Kidney (tissue), 14 donors: ENCODE results near the gene NDUFS6. TPM values are rescaled to one million over a fixed set of nuclear protein-coding genes. Genes with fewer than 3 reads are reported as not detected.

Experiments used
- DNase-seq, 5 donors: peaks; one replicate each; pipeline ENCODE4 v3.0.0-alpha.2; 2013 to 2020
- FAIRE-seq: peaks from 2 replicates; lab custom pipeline; 2012; peaks lifted over from hg19 to GRCh38; lab: Jason Lieb, UNC
- H3K27ac ChIP-seq, 2 donors: one replicate each; pipeline ENCODE4 v1.7.0; 2013; ENCODE audit warnings: low read depth in 2 of 2, low read length in 2 of 2, inconsistent platforms in 1 of 2
- H3K27me3 ChIP-seq: one replicate; pipeline ENCODE4 v1.7.1; 2013; ENCODE audit warnings: low read length, inconsistent platforms; ENCODE audit not compliant: control insufficient read depth, insufficient read depth
- H3K36me3 ChIP-seq, 3 donors: one replicate each; pipeline versions ENCODE4 v1.7.0 to v1.7.1; 2013; ENCODE audit warnings: low read length in 3 of 3, control low read depth in 1 of 3, inconsistent platforms in 1 of 3; ENCODE audit not compliant: insufficient read depth in 3 of 3, control insufficient read depth in 2 of 3
- H3K4me1 ChIP-seq, 3 donors: one replicate each; pipeline versions ENCODE4 v1.7.0 to v1.7.1; 2013; ENCODE audit warnings: low read length in 3 of 3, inconsistent platforms in 1 of 3, low read depth in 1 of 3; ENCODE audit not compliant: control insufficient read depth in 2 of 3, insufficient read depth in 2 of 3
- H3K4me3 ChIP-seq, 3 donors: one replicate each; pipeline versions ENCODE4 v1.7.0 to v1.8.1; 2013; ENCODE audit warnings: low read length in 3 of 3, control low read depth in 1 of 3, inconsistent platforms in 1 of 3
- H3K9ac ChIP-seq, 3 donors: one replicate each; pipeline versions ENCODE4 v1.7.0 to v1.7.1; 2013; ENCODE audit warnings: low read length in 3 of 3, control low read depth in 1 of 3, inconsistent platforms in 1 of 3
- H3K9me3 ChIP-seq, 3 donors: one replicate each; pipeline versions ENCODE4 v1.7.0 to v1.7.1; 2013; ENCODE audit warnings: low read length in 3 of 3, control low read depth in 1 of 3, inconsistent platforms in 1 of 3; ENCODE audit not compliant: control insufficient read depth in 2 of 3, insufficient read depth in 1 of 3
- CTCF ChIP-seq: IDR thresholded peaks from 3 replicates; pipeline ENCODE4 v1.5.1; 2012; ENCODE audit warnings: mild to moderate bottlenecking, moderate library complexity, borderline replicate concordance; ENCODE audit not compliant: insufficient read depth; ENCODE audit errors: extremely low read depth
- intact Hi-C: fragments of 100-400 bp; cut with DNase I; formaldehyde crosslinking; loops from one replicate; pipeline ENCODE4 v1.11.1; 2022
- polyA plus RNA-seq: library from polyadenylated mRNA; stranded (reverse); fragments of 350-450 nt; fragmentation: Illumina TruSeq; extraction: RNeasy Lipid Tissue Mini Kit (QIAGEN cat#74804); gene quantifications from one replicate; pipeline ENCODE4 v1.2.3, GENCODE V29; 2014; ENCODE audit warnings: low read depth, low replicate concordance; ENCODE audit not compliant: insufficient read depth
- total RNA-seq: library from RNA; stranded (reverse); fragmentation: NEBNext Ultra II Directional; extraction: Animal tissue kit (Norgen Biotek cat#: 25700); gene quantifications from one replicate; pipeline ENCODE4 v1.2.1, GENCODE V29; 2021
- donor health status: control.
- donor health status: control.
- donor health status: control.
- donor health status: control.
- donor health status: control.
- donor health status: DM: yes; HTN: yes; CAD: no.
- donor health status: Normal renal cell carcinoma (clear cell type).

Gene NDUFS6
- total and polyA plus RNA-seq, 2 donors from 2014 or later: 31.1 to 164 TPM

GRCh38 chr5:1820381-1820780 is 19.2 kb downstream of the NDUFS6 start:
- peaks cover 2 to 44% (median 28%) of the 10 kb centered on the region in 3 donors for H3K36me3 ChIP-seq
- H3K27ac ChIP-seq: no peak overlapping the region
- intact Hi-C loops: no loop called here
- no peak overlapping the region for H3K4me3 ChIP-seq
- no peaks in the 10 kb centered on the region for H3K4me1 ChIP-seq
- no peaks in the 10 kb centered on the region for H3K9me3 ChIP-seq
- DNase-seq (no peak), FAIRE-seq (no peak)
- no peak for TF ChIP-seq CTCF
- H3K9ac ChIP-seq: no peak overlapping the region
- no peaks in the 10 kb centered on the region for H3K27me3 ChIP-seq

- Histone ChIP-seq H3K27me3 (no peaks in the 10 kb centered on the region), H3K27ac (no peak overlapping the region), H3K9ac (no peak overlapping the region), H3K4me3 (no peak overlapping the region), H3K9me3 (no peaks in the 10 kb centered on the region), H3K36me3 (peaks cover 2 to 39% (median 26%) of the 10 kb centered on the region in 3 donors), H3K4me1 (no peaks in the 10 kb centered on the region)
- TF ChIP-seq CTCF: no peak
- intact Hi-C loops: no loop called here
- DNase-seq: peak in 1 of 5 donors; percentile 9
- FAIRE-seq: no peak
Measured at GRCh38 chr5:1820926-1821325, 19.7 kb downstream of the NDUFS6 start.

- no peak overlapping the region for H3K9ac ChIP-seq
- no peak for TF ChIP-seq CTCF
- intact Hi-C loops: no loop called here
- DNase-seq: peak in 1 of 5 donors; percentile 11
- no peaks in the 10 kb centered on the region for H3K4me1 ChIP-seq
- H3K4me3 ChIP-seq: no peak overlapping the region
- no peaks in the 10 kb centered on the region for H3K27me3 ChIP-seq
- H3K27ac ChIP-seq: no peak overlapping the region
- H3K9me3 ChIP-seq: no peaks in the 10 kb centered on the region
- FAIRE-seq: no peak
- H3K36me3 ChIP-seq: peaks cover 0 to 29% (median 22%) of the 10 kb centered on the region in 3 donors
Measured at GRCh38 chr5:1821862-1822261, 20.7 kb downstream of the NDUFS6 start.
